ENCODE data around the gene APLNR. TPM values are rescaled to one million over a fixed set of nuclear protein-coding genes. Genes with fewer than 3 reads are reported as not detected.

APLNR gene
- total and polyA plus RNA-seq, 2 of the 8 experiments (the other 6 are each of a cell fraction or from before 2014, with no cell fraction given): 0.80 TPM; not detected in 1

GRCh38 chr11:57233702-57234101 lies 3.3 kb downstream of the APLNR start (continued):
- TF ChIP-seq, protein P1, sequence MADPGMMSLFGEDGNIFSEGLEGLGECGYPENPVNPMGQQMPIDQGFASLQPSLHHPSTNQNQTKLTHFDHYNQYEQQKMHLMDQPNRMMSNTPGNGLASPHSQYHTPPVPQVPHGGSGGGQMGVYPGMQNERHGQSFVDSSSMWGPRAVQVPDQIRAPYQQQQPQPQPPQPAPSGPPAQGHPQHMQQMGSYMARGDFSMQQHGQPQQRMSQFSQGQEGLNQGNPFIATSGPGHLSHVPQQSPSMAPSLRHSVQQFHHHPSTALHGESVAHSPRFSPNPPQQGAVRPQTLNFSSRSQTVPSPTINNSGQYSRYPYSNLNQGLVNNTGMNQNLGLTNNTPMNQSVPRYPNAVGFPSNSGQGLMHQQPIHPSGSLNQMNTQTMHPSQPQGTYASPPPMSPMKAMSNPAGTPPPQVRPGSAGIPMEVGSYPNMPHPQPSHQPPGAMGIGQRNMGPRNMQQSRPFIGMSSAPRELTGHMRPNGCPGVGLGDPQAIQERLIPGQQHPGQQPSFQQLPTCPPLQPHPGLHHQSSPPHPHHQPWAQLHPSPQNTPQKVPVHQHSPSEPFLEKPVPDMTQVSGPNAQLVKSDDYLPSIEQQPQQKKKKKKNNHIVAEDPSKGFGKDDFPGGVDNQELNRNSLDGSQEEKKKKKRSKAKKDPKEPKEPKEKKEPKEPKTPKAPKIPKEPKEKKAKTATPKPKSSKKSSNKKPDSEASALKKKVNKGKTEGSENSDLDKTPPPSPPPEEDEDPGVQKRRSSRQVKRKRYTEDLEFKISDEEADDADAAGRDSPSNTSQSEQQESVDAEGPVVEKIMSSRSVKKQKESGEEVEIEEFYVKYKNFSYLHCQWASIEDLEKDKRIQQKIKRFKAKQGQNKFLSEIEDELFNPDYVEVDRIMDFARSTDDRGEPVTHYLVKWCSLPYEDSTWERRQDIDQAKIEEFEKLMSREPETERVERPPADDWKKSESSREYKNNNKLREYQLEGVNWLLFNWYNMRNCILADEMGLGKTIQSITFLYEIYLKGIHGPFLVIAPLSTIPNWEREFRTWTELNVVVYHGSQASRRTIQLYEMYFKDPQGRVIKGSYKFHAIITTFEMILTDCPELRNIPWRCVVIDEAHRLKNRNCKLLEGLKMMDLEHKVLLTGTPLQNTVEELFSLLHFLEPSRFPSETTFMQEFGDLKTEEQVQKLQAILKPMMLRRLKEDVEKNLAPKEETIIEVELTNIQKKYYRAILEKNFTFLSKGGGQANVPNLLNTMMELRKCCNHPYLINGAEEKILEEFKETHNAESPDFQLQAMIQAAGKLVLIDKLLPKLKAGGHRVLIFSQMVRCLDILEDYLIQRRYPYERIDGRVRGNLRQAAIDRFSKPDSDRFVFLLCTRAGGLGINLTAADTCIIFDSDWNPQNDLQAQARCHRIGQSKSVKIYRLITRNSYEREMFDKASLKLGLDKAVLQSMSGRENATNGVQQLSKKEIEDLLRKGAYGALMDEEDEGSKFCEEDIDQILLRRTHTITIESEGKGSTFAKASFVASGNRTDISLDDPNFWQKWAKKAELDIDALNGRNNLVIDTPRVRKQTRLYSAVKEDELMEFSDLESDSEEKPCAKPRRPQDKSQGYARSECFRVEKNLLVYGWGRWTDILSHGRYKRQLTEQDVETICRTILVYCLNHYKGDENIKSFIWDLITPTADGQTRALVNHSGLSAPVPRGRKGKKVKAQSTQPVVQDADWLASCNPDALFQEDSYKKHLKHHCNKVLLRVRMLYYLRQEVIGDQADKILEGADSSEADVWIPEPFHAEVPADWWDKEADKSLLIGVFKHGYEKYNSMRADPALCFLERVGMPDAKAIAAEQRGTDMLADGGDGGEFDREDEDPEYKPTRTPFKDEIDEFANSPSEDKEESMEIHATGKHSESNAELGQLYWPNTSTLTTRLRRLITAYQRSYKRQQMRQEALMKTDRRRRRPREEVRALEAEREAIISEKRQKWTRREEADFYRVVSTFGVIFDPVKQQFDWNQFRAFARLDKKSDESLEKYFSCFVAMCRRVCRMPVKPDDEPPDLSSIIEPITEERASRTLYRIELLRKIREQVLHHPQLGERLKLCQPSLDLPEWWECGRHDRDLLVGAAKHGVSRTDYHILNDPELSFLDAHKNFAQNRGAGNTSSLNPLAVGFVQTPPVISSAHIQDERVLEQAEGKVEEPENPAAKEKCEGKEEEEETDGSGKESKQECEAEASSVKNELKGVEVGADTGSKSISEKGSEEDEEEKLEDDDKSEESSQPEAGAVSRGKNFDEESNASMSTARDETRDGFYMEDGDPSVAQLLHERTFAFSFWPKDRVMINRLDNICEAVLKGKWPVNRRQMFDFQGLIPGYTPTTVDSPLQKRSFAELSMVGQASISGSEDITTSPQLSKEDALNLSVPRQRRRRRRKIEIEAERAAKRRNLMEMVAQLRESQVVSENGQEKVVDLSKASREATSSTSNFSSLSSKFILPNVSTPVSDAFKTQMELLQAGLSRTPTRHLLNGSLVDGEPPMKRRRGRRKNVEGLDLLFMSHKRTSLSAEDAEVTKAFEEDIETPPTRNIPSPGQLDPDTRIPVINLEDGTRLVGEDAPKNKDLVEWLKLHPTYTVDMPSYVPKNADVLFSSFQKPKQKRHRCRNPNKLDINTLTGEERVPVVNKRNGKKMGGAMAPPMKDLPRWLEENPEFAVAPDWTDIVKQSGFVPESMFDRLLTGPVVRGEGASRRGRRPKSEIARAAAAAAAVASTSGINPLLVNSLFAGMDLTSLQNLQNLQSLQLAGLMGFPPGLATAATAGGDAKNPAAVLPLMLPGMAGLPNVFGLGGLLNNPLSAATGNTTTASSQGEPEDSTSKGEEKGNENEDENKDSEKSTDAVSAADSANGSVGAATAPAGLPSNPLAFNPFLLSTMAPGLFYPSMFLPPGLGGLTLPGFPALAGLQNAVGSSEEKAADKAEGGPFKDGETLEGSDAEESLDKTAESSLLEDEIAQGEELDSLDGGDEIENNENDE (IDR thresholded peaks at IDR 0.05; ENCODE audit: insufficient replicate concordance, low read length): no peak
- TF ChIP-seq CTCF (IDR thresholded peaks at IDR 0.05; ENCODE audit: control extremely low read depth in 1 of 3, insufficient read depth in 1 of 3, low read depth in 1 of 3, low read length in 3 of 3): no peak
- no peak for TF ChIP-seq CHD1 (IDR thresholded peaks at IDR 0.05; ENCODE audit: low read depth, low read length)
